ENCODE results near the gene TXLNB. TPM values are rescaled to one million over a fixed set of nuclear protein-coding genes. Genes with fewer than 3 reads are reported as not detected.

The TXLNB gene
- total RNA-seq = 0.24 and 2.9 TPM in 2 replicates

DNA sequence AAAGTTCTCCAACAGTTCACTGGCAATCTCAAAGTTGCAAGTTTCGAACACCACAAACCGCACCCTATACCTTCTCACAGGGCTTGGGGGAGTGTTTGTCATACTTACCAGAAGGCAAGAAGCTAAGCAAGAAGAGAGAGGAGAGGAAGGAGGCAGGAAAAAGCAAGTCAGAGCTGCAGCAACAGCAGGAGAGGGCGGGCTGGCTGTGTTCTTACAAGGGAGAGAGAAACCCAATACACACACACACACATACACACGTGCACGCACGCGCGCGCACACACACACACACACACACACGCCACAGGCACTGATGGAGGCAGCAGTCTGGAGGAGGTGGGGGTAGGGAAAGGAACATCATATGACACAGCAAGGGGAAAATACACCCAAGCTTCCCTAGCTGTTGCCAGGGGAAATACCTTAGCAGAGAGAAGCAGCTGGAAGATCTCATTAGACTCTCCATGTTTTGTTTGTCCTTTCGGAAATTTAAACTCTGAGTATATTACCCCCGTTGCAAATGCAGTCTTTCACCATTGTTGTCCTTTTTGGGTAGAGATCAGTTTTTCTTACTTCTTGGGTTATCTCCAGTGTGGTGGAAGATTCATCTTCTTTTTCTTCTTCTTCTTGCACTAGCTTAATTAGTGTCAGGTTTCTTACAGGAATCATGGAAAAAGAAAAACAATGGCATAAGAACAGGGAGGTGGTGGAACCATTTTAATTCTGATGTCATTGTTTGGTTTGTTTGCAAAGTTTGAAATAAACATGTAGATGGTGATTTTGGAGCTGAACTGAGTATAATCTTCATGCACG is at the start of gene TXLNB:
Gene TXLNB (minus strand): TSS at position 186 of the 807 bp plus-strand sequence. CDS start 3,099 bp downstream, outside the sequence.

Other genes starting within 250 kb of the TXLNB start
- gene HECA, start 156.9 kb downstream of the TXLNB start, total RNA-seq = 43.8 and 47.7 TPM in 2 replicates
- gene CITED2, start 82.7 kb upstream of the TXLNB start, total RNA-seq = 390 and 485 TPM in 2 replicates

Measured in hair follicle dermal papilla cell (primary cell).